Activated CD4-positive, alpha-beta T cell treated with anti-CD3 and anti-CD28 coated beads for 24 hours (primary cell): ENCODE results near the gene ELL.
A peak's percentile ranks its signal among the peaks of the same experiment; 100 is the strongest.

ENCODE experiments used
- DNase-seq, 2 donors: peaks; one replicate each; pipeline ENCODE4 v3.0.0-alpha.2; 2020; ENCODE audit warnings: low read depth in 2 of 2

Gene ELL

GRCh38 chr19:18504886-18505610, 16.8 kb downstream of the ELL start:
- DNase-seq, result no peak

DNA sequence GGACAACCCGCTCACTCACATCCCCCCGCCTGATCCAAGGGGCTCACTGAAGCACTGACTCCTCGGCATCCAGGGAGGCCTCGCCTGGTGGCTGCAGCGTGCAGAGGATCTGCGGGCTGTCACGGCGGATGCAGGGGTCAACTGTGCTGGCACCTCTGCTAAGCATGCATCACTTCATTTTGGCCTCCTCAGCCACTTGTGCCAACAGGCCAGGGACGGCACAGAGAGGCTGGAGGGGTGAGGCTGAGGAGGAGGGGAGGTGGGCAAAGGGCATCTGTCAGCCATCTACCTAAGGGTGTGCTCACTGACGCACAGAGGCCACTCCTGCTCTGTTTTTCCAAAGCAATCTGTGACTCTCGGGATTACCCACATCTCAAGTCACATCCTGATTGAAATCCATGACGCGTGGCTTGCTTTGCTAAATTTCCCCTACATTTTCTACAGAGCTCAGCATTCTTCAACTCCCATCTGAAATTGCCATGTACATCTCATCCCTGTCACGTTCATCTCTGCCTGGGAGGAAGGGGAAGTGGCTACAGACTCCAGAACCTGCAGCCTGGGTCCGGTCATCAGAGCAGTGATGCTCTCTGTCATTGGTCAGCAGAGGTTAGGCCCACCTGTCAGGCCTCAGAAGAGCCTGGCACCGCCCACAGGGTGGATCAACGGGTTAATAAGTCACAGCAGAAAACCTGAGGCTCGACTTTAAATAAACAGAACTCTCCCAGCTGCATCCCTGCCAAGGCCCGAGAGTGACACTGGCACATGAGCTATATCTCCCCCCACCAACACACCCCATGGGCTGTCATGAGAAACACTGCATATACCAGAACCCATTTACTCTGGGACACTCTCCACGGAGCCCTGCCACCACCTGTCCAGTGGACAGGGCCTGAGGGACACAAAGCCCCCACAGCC, 17.6 kb downstream of the ELL start:
- no peak for DNase-seq

DNA sequence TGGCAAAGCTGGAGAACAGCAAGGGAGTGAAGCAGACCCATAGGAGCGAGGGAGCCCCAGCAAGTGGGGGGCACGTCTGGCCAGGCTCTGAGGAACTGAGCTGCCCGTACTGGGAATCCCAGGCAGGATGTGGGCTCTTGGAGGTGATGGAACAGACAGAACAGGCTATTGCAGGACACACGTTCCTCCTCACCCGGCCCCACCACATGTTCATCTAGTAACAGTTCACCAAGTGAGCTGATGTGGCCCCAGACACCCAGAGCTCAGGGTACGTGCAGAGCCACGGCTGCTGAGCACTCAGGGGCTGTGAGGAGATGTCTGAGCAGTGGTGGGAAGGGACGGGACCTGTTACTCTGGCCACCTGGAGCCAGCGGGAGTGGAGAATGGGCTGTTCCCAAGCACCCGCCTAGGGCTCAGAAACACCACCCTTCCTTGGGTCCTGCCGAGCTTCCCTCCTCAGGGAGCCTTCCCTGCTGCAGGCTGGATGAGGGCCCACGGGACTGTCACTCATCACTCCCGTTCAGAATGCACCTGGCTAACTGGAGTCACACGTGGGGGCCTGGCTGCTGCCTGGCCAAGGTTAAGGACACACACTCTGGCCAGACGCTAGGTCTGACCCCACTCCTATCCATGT, 18.4 kb downstream of the ELL start:
- DNase-seq, result no peak

- no peak for DNase-seq
Observed at GRCh38 chr19:18502638-18503294, 19.1 kb downstream of the ELL start.

GRCh38 chr19:18502246-18502637, 19.6 kb downstream of the ELL start:
- DNase-seq, result no peak

- no peak for DNase-seq
Observed at GRCh38 chr19:18501832-18502231, 20.0 kb downstream of the ELL start.

GRCh38 chr19:18501351-18501750, 20.5 kb downstream of the ELL start:
- no peak for DNase-seq

DNA sequence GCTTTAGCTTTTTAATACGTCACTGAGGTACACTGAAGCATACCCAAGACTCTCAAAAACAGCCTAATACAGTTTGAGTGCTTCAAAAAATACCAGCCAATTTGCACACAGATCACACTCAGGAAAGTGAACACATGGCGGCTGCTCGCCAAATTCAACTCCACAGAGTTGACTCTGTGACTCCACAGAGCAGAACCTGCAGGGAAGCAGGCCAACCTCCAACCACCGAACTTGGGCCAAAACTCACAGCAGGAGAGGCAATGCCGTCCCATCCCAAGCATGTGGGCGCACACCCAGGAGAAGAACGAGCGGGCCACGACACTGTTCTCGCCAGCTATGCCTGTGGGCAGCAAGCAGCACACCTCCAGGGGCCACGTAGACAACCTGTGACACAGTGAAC, 21.1 kb downstream of the ELL start:
- DNase-seq, result no peak

- DNase-seq, result no peak
Observed at GRCh38 chr19:18500376-18500775, 21.5 kb downstream of the ELL start.

DNA sequence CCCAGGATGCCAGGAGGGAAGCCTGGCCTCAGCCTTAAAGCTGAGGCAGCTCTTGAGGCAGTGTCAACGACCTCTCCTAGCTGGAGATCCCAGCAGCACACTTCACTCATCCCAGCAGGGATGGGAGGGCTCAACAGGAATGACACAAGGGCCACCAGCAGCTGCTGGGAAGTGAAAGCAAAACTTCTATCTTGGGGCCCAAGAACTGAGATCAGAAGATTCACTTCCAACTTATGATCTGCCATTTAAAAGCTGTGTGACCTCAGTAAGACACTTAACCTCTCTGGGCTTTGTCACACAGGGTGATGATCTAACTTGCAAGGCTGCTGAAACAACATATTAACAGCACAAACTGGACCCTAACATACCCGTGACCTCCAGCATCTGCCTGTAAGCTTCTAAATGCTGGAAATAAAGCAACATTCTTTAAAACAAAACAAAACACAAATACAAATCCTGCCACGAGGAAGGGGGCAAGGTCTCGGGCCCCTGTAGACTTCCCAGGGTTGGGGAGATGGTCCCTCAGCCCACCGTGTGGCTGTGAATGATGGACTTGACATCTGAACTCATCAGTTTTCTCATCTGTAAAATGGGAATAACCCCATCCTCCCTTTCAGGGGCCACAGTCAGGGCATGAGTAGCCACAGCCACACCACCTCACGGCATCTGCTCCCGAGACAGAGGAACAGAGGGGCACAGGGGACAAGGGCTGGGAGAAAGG, 22.7 kb downstream of the ELL start:
- DNase-seq, result no peak

GRCh38 chr19:18496980-18497256, 25.0 kb downstream of the ELL start:
- DNase-seq, result no peak

DNA sequence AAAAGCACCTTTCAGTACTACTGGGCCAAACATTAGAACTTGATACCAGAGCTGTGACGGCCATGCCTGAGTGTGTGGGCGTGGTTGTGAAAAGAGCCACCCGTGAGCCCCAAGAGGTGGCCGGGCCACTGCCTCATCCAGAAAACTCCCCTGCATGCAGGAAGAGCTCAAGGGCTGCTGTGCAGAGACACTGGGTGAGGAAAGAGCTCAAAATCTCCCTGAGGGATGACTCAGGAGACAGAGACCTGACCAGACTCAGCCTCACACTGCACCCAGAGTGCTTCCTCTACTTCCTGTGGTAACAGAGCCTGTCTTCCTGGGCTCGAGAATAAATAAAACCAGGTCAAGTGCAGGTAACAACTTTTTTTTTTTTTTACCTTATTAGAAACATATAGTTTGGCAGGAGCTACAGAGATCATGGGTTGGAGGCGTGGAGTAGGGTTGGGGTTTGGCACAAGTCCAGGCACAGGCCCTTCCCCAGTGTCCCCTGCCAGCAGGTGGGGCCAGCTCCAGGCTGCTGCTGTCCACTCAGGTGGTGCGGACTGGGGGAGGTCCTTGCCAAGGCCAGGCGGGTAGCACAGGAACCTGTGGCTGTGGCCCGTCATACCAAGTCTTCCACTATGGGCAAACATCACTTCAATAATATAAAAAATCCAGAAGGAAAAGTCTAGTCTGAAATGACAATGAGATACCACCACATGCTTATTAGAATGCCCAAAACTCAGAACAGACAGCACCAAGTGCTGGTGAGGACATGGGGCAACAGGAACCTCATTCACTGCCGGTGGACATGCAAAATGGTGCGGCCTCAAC, 25.5 kb downstream of the ELL start:
- DNase-seq, result peak in 1 of 2 donors; percentile 27

DNA sequence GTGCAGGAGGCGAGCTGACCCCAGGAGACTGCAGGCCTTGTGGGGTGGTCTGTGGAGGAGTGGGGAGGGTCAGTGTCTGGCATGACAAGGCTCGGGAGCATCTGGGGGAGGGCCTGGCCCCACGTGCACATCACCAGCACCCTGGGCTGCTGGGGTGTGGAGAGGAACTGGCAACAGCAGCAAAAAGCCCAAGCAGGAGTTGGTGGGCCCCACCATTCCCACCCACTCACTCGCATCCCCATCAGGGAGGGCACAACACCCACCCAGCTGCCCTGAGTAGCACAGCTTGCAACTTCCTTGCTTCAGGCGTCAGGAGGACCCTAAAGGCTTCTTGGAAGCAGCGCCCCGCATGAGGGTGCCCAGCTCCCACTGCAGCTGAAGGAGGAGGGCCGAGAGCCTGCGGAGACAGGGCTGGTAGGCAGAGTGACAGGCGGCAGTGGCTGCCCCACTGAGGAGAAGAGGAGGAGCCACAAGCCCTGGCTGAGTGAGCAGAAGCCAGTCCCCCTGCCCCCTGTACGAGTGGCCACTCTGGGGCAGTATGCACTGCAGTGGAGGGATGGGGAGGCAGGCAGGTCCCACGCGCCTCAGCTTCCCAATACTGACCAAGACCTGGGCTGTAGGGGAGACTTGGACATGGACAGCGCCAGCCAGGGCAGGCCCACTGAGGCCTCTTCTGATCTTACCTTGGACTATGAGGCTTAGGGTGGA, 26.5 kb downstream of the ELL start:
- DNase-seq, result no peak

GRCh38 chr19:18494267-18494607, 27.6 kb downstream of the ELL start:
- DNase-seq, result no peak

DNA sequence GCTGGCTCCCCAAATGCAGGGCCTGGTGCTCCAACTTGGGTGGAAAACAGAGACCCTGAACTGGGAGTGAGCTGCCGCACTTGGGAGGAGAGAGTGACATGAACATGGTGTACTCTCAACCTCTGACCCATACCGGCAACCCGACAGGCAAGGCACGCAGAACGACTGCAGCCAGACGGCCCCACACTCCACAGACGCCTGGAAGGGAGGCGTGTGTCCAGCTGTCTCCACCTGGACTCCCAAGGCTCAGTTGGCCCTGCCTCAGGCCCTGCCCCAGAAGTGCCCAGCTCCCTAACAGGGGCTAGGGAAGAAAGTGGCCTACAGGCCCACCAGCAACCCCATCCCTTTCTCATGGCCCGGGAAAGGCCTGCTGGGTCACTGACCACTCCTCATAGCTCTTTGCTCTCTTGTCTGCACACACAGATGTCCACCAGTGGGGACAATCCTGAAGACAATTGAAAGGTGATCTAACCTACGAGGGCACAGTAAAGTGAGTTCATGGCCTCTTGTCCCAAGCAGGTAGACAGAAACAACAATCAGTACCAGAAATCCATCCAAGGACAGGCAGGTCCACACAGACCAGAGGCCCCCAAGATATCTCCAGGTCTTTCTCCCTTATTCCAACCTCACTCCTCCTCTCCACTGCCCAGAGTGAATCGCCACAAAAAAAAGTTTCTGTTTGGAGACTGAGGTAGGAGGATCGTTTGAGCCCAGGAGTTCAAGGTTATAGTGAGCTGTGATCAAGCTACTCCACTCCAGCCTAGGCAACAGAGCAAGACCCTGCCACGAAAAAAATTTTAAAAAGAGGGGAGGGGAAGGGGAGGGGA, 28.2 kb downstream of the ELL start:
- DNase-seq, result no peak

DNA sequence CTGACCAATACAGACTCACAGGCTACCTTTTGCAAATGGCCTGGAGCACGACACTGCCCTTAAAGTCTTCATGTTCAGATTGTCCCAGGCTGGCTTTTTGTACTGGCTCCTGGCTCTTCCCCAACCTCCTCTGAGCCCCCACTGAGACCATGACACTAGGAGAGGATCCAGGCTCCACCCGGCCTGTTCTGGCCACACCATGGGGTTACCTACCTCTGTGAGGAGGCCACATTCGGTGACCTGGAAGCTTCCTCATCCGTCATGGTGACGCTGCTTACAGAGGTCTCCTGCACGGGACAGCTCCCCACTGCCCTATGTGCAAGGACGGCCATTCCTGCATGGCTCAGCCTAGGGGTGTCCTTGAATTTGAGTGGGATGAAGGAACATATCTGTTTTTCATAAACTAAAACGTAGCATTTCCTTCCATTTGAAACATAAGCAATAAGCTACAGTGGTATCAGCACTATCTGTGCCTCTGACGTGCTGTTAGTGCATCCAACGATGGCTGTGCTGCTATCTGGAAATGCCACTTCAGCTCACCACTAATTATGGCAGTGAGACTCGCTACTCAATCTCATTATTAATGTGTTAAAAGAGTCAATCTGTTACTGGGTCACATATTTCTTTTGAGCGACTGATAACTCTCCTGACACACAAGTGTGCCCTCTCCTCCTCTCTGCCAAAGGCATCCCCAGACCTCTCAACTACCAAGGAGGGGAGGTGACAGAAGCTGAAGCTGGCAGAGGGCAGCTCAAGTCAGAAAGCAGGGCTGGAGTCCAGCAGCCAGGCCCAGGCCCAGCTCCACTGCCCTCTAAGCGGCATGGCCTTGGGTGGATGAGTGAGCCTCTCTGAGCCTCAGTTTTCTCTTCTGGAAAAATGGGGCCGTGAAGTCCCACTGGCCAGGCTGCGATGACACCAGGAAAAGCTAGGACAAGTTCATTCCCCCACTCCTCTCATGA, 29.6 kb downstream of the ELL start:
- no peak for DNase-seq

- DNase-seq, result no peak
Observed at GRCh38 chr19:18490728-18491127, 31.1 kb downstream of the ELL start.

GRCh38 chr19:18489627-18490184, 32.2 kb downstream of the ELL start:
- no peak for DNase-seq
